ENCODE data around the gene GABRB2.

GRCh38 chr5:161403996-161404395, 142.5 kb downstream of the GABRB2 start:
- TF ChIP-seq CTCF (IDR thresholded peaks at IDR 0.05 in 2 of 3, conservative IDR thresholded peaks at IDR 0.05 in 1 of 3; ENCODE audit: borderline replicate concordance in 1 of 3, insufficient read depth in 1 of 3, low read depth in 2 of 3, low read length in 2 of 3): no peak
- TF ChIP-seq POLR2AphosphoS5 (IDR thresholded peaks at IDR 0.05; ENCODE audit: low read depth, low read length): no peak
- TF ChIP-seq EZH2 (IDR thresholded peaks at IDR 0.05): no peak
- TF ChIP-seq REST (IDR thresholded peaks at IDR 0.05; ENCODE audit: low read depth): no peak
- no peak for TF ChIP-seq POLR2A (IDR thresholded peaks at IDR 0.05; ENCODE audit: borderline replicate concordance, extremely low read depth, insufficient read depth, insufficient read length)
- TF ChIP-seq JUND (IDR thresholded peaks at IDR 0.05): no peak
- TF ChIP-seq MAX (IDR thresholded peaks at IDR 0.05): no peak
